D721Med (cell line): Measurements from ENCODE around the gene MLIP.

Experiments used
- DNase-seq: peaks from one replicate; pipeline ENCODE4 v3.0.0; 2011; ENCODE audit warnings: low spot score; ENCODE audit not compliant: insufficient read length
- FAIRE-seq: peaks from 2 replicates; lab custom pipeline; 2011; peaks lifted over from hg19 to GRCh38; lab: Jason Lieb, UNC
- CTCF ChIP-seq: IDR thresholded peaks from 2 replicates; pipeline ENCODE4 v1.5.1; 2012; ENCODE audit warnings: mild to moderate bottlenecking, control low read depth; ENCODE audit not compliant: insufficient read depth; ENCODE audit errors: missing control alignments

Gene MLIP

GRCh38 chr6:54266400-54266923 lies 155.2 kb downstream of the MLIP start:
- TF ChIP-seq CTCF, result no peak
- DNase-seq, result no peak
- FAIRE-seq, result no peak

GRCh38 chr6:54267798-54268197 lies 156.6 kb downstream of the MLIP start:
- DNase-seq, result no peak
- peak; percentile 55 for TF ChIP-seq CTCF
- peak; percentile 29 for FAIRE-seq

- FAIRE-seq, result no peak
- TF ChIP-seq CTCF, result no peak
- no peak for DNase-seq
Measured at GRCh38 chr6:54273214-54273820, 162.1 kb downstream of the MLIP start.

DNA sequence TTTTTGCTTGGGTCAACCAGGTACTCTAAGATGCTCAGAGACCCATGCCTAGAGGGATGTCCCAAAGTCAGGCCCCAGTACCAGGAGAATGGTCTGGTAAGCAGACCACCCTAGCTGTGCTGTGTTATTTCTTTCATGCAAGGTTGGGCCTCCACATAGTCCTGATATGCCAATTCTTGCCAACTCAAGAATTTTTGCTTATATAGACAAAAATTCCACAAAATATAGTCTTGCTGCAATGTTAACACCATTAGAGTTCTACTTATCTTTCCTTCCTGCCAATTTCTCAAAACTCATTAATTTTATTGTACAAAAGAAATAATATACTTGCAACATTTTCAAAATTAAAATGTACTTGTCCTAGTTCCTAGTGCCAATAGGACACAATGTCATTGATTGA lies 163.1 kb downstream of the MLIP start:
- no peak for TF ChIP-seq CTCF
- no peak for FAIRE-seq
- DNase-seq, result no peak

DNA sequence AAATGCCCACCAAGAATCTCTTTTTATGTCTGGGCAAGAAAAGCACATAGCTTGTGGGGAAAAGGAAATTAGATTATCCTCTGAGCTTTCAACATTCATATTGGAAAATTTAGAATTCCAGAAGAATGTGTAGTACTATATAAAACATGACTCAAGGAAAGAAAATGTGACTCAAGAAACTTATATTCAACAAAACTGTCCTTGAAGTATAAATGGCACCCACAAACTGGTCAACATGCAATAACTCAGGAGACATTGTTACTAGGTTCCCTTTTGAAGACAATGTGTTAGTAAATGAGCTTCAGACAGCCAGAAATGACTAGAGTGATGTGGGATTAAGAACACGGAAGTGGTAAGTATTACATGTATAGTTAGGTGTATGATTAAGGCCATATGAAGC lies 170.9 kb downstream of the MLIP start:
- DNase-seq (no peak), FAIRE-seq (no peak)
- no peak for TF ChIP-seq CTCF

GRCh38 chr6:54284161-54284860 lies 173.1 kb downstream of the MLIP start:
- no peak for TF ChIP-seq CTCF
- DNase-seq, result no peak
- no peak for FAIRE-seq

DNA sequence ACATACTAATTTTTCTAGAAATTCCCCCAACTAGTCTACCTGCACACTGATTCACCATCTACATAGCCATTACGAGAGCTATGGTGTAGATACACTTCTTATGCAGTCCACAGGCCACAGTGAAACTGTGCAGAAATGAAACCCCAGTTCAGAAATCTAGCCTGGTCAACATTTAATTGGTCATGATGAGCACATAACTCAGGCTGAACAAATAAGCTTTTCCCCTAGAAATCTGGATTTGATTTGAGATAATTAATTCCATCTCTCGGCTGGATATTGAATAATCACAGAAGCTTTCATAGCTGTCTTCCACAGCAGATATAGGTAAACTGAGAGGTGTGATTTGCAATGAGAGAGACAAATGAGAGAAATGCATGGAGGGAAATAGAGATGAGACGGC lies 174.4 kb downstream of the MLIP start:
- no peak for FAIRE-seq
- no peak for TF ChIP-seq CTCF
- DNase-seq, result no peak
